Measurements from ENCODE around the gene LAMTOR2. TPM values are rescaled to one million over a fixed set of nuclear protein-coding genes. Genes with fewer than 3 reads are reported as not detected.

The LAMTOR2 gene
- total and polyA plus RNA-seq, 2 experiments from 2014 or later = 75.5 to 199 TPM

- H3K27me3 ChIP-seq = no peaks in the 10 kb centered on the region
- no peak overlapping the region for H3K4me3 ChIP-seq
- H3K9me3 ChIP-seq (ENCODE audit: low read depth) = no peaks in the 10 kb centered on the region
- H3K27ac ChIP-seq = peak overlapping the region; percentile 98
- H3K4me1 ChIP-seq (ENCODE audit: low read depth) = peaks cover 45% of the 10 kb centered on the region
- no peaks in the 10 kb centered on the region for H3K36me3 ChIP-seq
- TF ChIP-seq CTCF (IDR thresholded peaks at IDR 0.05; ENCODE audit: low read depth, low read length) = no peak
- peak in 1 of 2 donors; percentile 54 for DNase-seq (ENCODE audit: low read depth in 1 of 2, low spot score in 1 of 2)
Measured at GRCh38 chr1:156102633-156103511, 48.3 kb downstream of the LAMTOR2 start.

- no peak for TF ChIP-seq CTCF (IDR thresholded peaks at IDR 0.05; ENCODE audit: low read depth, low read length)
- Histone ChIP-seq H3K27me3 (no peaks in the 10 kb centered on the region), H3K36me3 (no peaks in the 10 kb centered on the region), H3K4me1 (ENCODE audit: low read depth) (peaks cover 45% of the 10 kb centered on the region), H3K9me3 (ENCODE audit: low read depth) (no peaks in the 10 kb centered on the region), H3K4me3 (no peak overlapping the region), H3K27ac (peak overlapping the region; percentile 98)
- DNase-seq (ENCODE audit: low read depth in 1 of 2, low spot score in 1 of 2) = peak in 1 of 2 donors; percentile 54
Measured at GRCh38 chr1:156103521-156103947, 49.0 kb downstream of the LAMTOR2 start.

- Histone ChIP-seq H3K36me3 (no peaks in the 10 kb centered on the region), H3K9me3 (ENCODE audit: low read depth) (no peaks in the 10 kb centered on the region), H3K27me3 (no peaks in the 10 kb centered on the region), H3K4me3 (no peak overlapping the region), H3K4me1 (ENCODE audit: low read depth) (peaks cover 45% of the 10 kb centered on the region), H3K27ac (peak overlapping the region; percentile 98)
- no peak for TF ChIP-seq CTCF (IDR thresholded peaks at IDR 0.05; ENCODE audit: low read depth, low read length)
- DNase-seq (ENCODE audit: low read depth in 1 of 2, low spot score in 1 of 2) = peak; percentile 44 to 92
Measured at GRCh38 chr1:156104065-156104810, 49.7 kb downstream of the LAMTOR2 start.

GRCh38 chr1:156104861-156105832, 50.6 kb downstream of the LAMTOR2 start:
- Histone ChIP-seq H3K4me1 (ENCODE audit: low read depth) (peaks cover 45% of the 10 kb centered on the region), H3K9me3 (ENCODE audit: low read depth) (no peaks in the 10 kb centered on the region), H3K4me3 (no peak overlapping the region), H3K27ac (peak overlapping the region; percentile 98), H3K36me3 (no peaks in the 10 kb centered on the region), H3K27me3 (no peaks in the 10 kb centered on the region)
- peak in 1 of 2 donors; percentile 75 for DNase-seq (ENCODE audit: low read depth in 1 of 2, low spot score in 1 of 2)
- no peak for TF ChIP-seq CTCF (IDR thresholded peaks at IDR 0.05; ENCODE audit: low read depth, low read length)
